Measurements from ENCODE around the gene ROBO2. TPM values are rescaled to one million over a fixed set of nuclear protein-coding genes. Genes with fewer than 3 reads are reported as not detected.

Gene ROBO2
- total RNA-seq, 2 donors from 2014 or later: 2.5 to 2.9 TPM

- H3K27ac Mint-ChIP-seq: no peak overlapping the region
- Histone ChIP-seq H3K4me3 (ENCODE audit: low read length) (no peak overlapping the region), H3K4me1 (ENCODE audit: control insufficient read depth, insufficient read depth, low read length) (no peaks in the 10 kb centered on the region), H3K27me3 (ENCODE audit: control insufficient read depth, insufficient read depth, low read length, poor library complexity, severe bottlenecking) (no peaks in the 10 kb centered on the region), H3K36me3 (ENCODE audit: control insufficient read depth, insufficient read depth, low read length) (no peaks in the 10 kb centered on the region), H3K27ac (ENCODE audit: low read depth, low read length) (no peak overlapping the region), H3K9ac (ENCODE audit: extremely low read depth, low read length, poor library complexity, severe bottlenecking) (no peak overlapping the region), H3K9me3 (ENCODE audit: control insufficient read depth, low read length) (no peaks in the 10 kb centered on the region)
- H3K4me3 Mint-ChIP-seq: no peak overlapping the region
- no peaks in the 10 kb centered on the region for H3K9me3 Mint-ChIP-seq
- no peak for TF ChIP-seq CTCF (conservative IDR thresholded peaks at IDR 0.05)
- no peaks in the 10 kb centered on the region for H3K4me1 Mint-ChIP-seq
- WGBS, 2 experiments (ENCODE audit: insufficient coverage in 1 of 2, insufficient read length in 1 of 2): 88 to 98% methylated on average over 4 to 5 of the region's 5 CpGs
- no peaks in the 10 kb centered on the region for H3K36me3 Mint-ChIP-seq (ENCODE audit: low read depth)
- DNase-seq: no peak
- no peaks in the 10 kb centered on the region for H3K27me3 Mint-ChIP-seq (ENCODE audit: insufficient read depth)
These were observed 97.7 kb downstream of the ROBO2 start for GRCh38 chr3:77137559-77137958.

- H3K27me3 ChIP-seq (ENCODE audit: control insufficient read depth, insufficient read depth, low read length, poor library complexity, severe bottlenecking): no peaks in the 10 kb centered on the region
- peaks cover 4% of the 10 kb centered on the region for H3K4me1 Mint-ChIP-seq
- H3K27me3 Mint-ChIP-seq (ENCODE audit: insufficient read depth): no peaks in the 10 kb centered on the region
- no peak overlapping the region for H3K4me3 Mint-ChIP-seq
- H3K9ac ChIP-seq (ENCODE audit: extremely low read depth, low read length, poor library complexity, severe bottlenecking): no peak overlapping the region
- no peaks in the 10 kb centered on the region for H3K36me3 Mint-ChIP-seq (ENCODE audit: low read depth)
- no peak overlapping the region for H3K27ac ChIP-seq (ENCODE audit: low read depth, low read length)
- no peaks in the 10 kb centered on the region for H3K9me3 Mint-ChIP-seq
- 82 to 100% methylated on average over 1 to 3 of the region's 3 CpGs for WGBS, 2 experiments (ENCODE audit: insufficient coverage in 1 of 2, insufficient read length in 1 of 2)
- no peak for DNase-seq
- TF ChIP-seq CTCF (conservative IDR thresholded peaks at IDR 0.05): no peak
- H3K4me1 ChIP-seq (ENCODE audit: control insufficient read depth, insufficient read depth, low read length): no peaks in the 10 kb centered on the region
- no peaks in the 10 kb centered on the region for H3K36me3 ChIP-seq (ENCODE audit: control insufficient read depth, insufficient read depth, low read length)
- H3K27ac Mint-ChIP-seq: no peak overlapping the region
- H3K9me3 ChIP-seq (ENCODE audit: control insufficient read depth, low read length): no peaks in the 10 kb centered on the region
- H3K4me3 ChIP-seq (ENCODE audit: low read length): no peak overlapping the region
These were observed 99.7 kb downstream of the ROBO2 start for GRCh38 chr3:77139624-77140023.

GRCh38 chr3:77141423-77141822 lies 101.5 kb downstream of the ROBO2 start:
- no peak for TF ChIP-seq CTCF (conservative IDR thresholded peaks at IDR 0.05)
- H3K4me1 Mint-ChIP-seq: peaks cover 9% of the 10 kb centered on the region
- no peak overlapping the region for H3K4me3 ChIP-seq (ENCODE audit: low read length)
- H3K9me3 Mint-ChIP-seq: no peaks in the 10 kb centered on the region
- H3K27me3 ChIP-seq (ENCODE audit: control insufficient read depth, insufficient read depth, low read length, poor library complexity, severe bottlenecking): no peaks in the 10 kb centered on the region
- H3K27ac ChIP-seq (ENCODE audit: low read depth, low read length): no peak overlapping the region
- H3K36me3 ChIP-seq (ENCODE audit: control insufficient read depth, insufficient read depth, low read length): no peaks in the 10 kb centered on the region
- H3K4me1 ChIP-seq (ENCODE audit: control insufficient read depth, insufficient read depth, low read length): no peaks in the 10 kb centered on the region
- WGBS, 2 experiments (ENCODE audit: insufficient coverage in 1 of 2, insufficient read length in 1 of 2): 95 to 97% methylated on average over 2 to 3 of the region's 3 CpGs
- no peak overlapping the region for H3K9ac ChIP-seq (ENCODE audit: extremely low read depth, low read length, poor library complexity, severe bottlenecking)
- no peaks in the 10 kb centered on the region for H3K36me3 Mint-ChIP-seq (ENCODE audit: low read depth)
- no peak overlapping the region for H3K4me3 Mint-ChIP-seq
- no peaks in the 10 kb centered on the region for H3K9me3 ChIP-seq (ENCODE audit: control insufficient read depth, low read length)
- no peaks in the 10 kb centered on the region for H3K27me3 Mint-ChIP-seq (ENCODE audit: insufficient read depth)
- no peak overlapping the region for H3K27ac Mint-ChIP-seq
- DNase-seq: no peak
